T-helper 2 cell treated with Interferon-gamma antibody and Interleukin-4, amounts not matched to agents 5 μg/mL and 100 μg/mL, for 36 hours (primary cell): ENCODE measurements around the gene TMEM214.

Source experiments
- DNase-seq: peaks from one replicate; pipeline ENCODE4 v3.0.0; 2021; ENCODE audit warnings: low spot score
- H3K27ac Mint-ChIP-seq: one replicate; pipeline ENCODE4 v1.8.0; 2021; ENCODE audit warnings: mild to moderate bottlenecking, mixed read lengths
- H3K27me3 Mint-ChIP-seq: one replicate; pipeline ENCODE4 v1.8.0; 2021; ENCODE audit warnings: low read depth, mixed read lengths
- H3K36me3 Mint-ChIP-seq: one replicate; pipeline ENCODE4 v1.8.0; 2021; ENCODE audit warnings: low read depth, mixed read lengths
- H3K4me1 Mint-ChIP-seq: one replicate; pipeline ENCODE4 v1.8.0; 2021; ENCODE audit warnings: low read depth, mixed read lengths
- H3K4me3 Mint-ChIP-seq: one replicate; pipeline ENCODE4 v1.8.0; 2022; ENCODE audit warnings: mild to moderate bottlenecking, moderate library complexity, mixed read lengths
- H3K9me3 Mint-ChIP-seq: one replicate; pipeline ENCODE4 v1.8.0; 2021; ENCODE audit warnings: mixed read lengths

The TMEM214 gene

DNA sequence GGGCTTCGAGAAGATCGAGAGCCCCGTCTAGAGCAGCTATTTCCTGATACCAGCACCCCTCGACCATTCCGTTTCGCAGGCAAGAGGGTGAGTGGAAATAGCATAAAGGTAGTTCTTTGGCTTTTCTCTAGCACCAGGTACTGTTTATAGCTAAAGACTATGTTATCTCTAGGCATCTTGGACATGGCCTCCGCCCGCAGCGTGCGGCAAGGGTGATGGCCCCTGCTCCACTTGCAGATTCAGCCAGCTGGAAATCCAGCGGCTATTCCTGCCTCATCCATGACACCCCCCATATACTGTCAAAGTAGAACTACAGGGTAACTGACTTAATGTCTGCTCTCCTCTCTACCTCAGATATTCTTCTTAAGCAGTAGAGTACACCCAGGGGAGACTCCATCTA lies 22.0 kb downstream of the TMEM214 start:
- H3K4me1 Mint-ChIP-seq = peaks cover 20% of the 10 kb centered on the region

DNA sequence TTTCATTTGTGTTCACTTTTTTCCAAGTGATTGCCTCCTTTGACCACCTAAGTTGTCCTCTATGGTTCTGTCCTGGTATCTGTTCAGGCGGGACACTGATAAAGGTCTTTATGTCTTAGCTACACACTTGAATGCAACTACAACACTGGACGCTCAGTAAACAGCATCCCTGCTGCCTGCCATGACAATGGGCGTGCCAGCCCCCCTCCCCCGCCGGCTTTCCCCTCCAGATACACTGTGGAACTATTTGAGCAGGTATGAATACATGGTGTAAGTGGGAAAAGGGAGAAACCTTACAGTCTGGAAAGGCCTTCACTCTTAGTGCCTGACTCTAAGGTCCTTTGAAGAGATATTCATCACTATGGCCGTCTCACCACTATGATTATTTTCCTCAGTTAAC lies 24.4 kb downstream of the TMEM214 start:
- H3K4me1 Mint-ChIP-seq = peaks cover 10% of the 10 kb centered on the region
- H3K27me3 Mint-ChIP-seq = no peaks in the 10 kb centered on the region
- no peak for DNase-seq
- no peak overlapping the region for H3K4me3 Mint-ChIP-seq
- H3K27ac Mint-ChIP-seq = no peak overlapping the region
- H3K36me3 Mint-ChIP-seq = peaks cover 26% of the 10 kb centered on the region
- no peaks in the 10 kb centered on the region for H3K9me3 Mint-ChIP-seq

More for the DNA sequence above, 22.0 kb downstream of the TMEM214 start:
- peaks cover 32% of the 10 kb centered on the region for H3K36me3 Mint-ChIP-seq
- H3K27ac Mint-ChIP-seq = no peak overlapping the region
- DNase-seq = no peak
- no peaks in the 10 kb centered on the region for H3K9me3 Mint-ChIP-seq
- peaks cover 7% of the 10 kb centered on the region for H3K27me3 Mint-ChIP-seq
- no peak overlapping the region for H3K4me3 Mint-ChIP-seq

DNA sequence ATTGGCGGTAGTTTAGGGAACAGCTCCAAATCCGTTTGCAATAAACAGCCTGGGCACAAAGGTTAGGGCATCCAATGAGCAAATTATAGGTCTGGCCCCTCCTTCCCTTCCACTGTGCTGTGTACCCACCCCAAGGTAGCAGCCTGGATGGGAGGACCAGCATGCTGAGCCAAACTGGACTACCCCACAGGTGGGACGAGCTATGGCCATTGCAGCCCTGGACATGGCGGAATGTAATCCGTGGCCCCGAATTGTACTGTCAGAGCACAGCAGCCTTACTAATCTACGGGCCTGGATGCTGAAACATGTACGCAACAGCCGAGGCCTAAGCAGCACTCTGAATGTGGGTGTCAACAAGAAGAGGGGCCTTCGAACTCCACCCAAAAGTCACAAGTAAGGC lies 25.4 kb downstream of the TMEM214 start:
- no peak overlapping the region for H3K27ac Mint-ChIP-seq
- H3K4me1 Mint-ChIP-seq = peaks cover 4% of the 10 kb centered on the region
- H3K27me3 Mint-ChIP-seq = no peaks in the 10 kb centered on the region
- DNase-seq = no peak
- no peak overlapping the region for H3K4me3 Mint-ChIP-seq
- H3K36me3 Mint-ChIP-seq = peaks cover 32% of the 10 kb centered on the region
- no peaks in the 10 kb centered on the region for H3K9me3 Mint-ChIP-seq

DNA sequence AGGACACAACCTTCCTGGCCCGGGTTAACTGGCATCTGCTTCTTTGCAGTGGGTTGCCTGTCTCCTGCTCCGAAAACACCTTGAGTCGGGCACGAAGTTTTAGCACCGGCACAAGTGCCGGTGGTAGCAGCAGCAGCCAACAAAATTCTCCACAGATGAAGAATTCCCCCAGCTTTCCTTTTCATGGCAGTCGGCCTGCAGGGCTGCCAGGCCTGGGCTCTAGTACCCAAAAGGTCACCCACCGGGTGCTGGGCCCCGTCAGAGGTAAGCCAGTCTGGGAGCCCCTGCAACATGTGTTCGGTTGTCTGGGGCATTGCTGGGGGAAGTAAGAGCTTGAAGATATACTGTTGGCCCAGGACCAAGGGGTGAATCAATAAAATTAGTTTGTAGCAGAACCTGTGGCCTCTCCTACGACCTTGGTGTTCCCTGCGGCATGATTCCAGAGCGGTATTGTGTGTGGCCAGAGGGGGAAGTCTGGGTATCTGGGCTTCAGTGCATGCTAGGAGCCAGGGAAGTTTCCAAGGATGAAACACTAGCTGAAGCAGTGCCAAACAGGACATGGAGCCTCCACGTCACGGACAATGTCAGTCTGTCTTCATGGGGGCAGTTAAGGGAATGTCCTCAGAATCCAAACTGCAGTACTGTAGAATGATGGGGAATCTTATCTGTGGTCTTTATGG lies 26.5 kb downstream of the TMEM214 start:
- Mint-ChIP-seq H3K36me3 (peaks cover 33% of the 10 kb centered on the region), H3K27ac (no peak overlapping the region), H3K4me3 (no peak overlapping the region), H3K4me1 (peaks cover 2% of the 10 kb centered on the region), H3K9me3 (no peaks in the 10 kb centered on the region), H3K27me3 (no peaks in the 10 kb centered on the region)
- no peak for DNase-seq

DNA sequence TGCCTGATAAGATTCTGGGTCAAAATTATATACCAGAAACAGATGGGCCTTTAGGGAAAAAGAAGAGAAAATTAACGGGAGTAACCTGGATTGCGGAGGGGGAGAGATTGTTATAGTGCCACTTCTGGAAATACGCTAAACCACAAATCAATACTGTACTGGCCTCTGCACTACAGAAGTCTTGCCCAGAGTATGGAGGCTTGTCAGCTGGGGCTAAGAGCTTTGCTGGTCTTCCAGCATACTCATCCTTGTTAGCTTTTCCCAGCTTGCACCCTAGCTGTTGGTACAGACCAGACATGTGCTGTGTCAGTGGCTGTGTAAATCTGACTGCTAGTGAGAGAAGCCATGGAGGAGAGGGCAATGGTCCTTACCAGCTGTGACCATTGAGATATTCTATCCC lies 27.6 kb downstream of the TMEM214 start:
- Mint-ChIP-seq H3K27me3 (no peaks in the 10 kb centered on the region), H3K4me1 (no peaks in the 10 kb centered on the region), H3K36me3 (peaks cover 28% of the 10 kb centered on the region), H3K9me3 (no peaks in the 10 kb centered on the region), H3K4me3 (no peak overlapping the region), H3K27ac (no peak overlapping the region)
- no peak for DNase-seq

DNA sequence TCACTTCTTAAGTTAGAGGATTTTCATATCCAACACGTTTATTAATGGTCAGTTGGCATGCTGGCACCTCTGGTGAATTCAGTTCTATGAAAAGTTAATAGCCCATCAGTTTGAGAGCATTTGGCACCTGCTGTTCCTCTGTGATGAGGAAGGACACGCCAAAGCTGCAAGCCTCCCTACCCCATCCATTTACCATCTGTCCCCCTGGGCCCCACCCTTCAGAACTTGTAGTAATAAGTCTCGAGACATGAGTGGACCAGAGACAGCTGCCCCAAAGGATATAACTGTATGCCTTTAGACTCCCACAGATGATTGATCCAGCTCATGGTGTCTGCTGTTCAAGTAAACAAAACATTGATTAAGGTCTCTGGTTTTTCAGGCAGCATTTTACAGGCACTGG lies 32.4 kb downstream of the TMEM214 start:
- H3K4me1 Mint-ChIP-seq = peaks cover 26% of the 10 kb centered on the region
- H3K27me3 Mint-ChIP-seq = no peaks in the 10 kb centered on the region
- H3K9me3 Mint-ChIP-seq = no peaks in the 10 kb centered on the region
- H3K4me3 Mint-ChIP-seq = no peak overlapping the region
- H3K27ac Mint-ChIP-seq = no peak overlapping the region
- H3K36me3 Mint-ChIP-seq = peaks cover 46% of the 10 kb centered on the region
- DNase-seq = no peak

DNA sequence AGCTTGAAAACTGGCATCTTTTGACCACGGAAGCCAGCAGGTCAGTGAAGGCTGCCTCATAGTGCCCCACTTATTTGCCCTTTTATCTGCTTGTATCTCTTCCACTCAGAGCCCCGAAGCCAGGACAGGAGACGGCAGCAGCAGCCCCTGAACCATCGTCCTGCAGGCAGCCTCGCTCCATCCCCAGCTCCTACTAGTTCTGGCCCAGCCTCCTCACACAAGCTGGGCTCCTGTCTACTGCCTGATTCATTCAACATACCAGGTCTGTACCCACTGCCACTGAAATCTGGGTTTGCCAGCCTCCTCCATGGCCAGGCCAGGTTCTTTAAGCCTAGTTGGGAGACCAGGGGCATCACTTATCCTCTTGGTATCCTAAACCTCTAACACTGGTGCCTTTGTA lies 34.6 kb downstream of the TMEM214 start:
- peaks cover 54% of the 10 kb centered on the region for H3K36me3 Mint-ChIP-seq

DNA sequence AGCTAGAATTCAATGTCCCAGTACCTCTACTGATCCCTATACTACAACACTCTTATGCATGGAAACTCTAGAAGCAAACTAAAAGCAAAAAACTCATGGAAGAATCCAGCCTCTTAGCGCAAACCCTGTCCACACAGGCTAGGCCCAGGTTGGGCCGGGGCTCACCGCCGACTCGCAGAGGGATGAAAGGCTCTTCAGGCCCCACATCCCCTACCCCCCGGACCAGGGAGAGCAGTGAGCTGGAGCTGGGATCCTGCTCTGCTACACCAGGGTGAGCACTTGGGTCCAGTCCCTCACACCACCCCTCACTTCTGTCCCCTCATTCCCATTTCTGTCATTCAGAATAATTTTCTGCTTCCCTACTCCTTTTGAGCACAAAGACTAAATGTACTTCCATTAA lies 36.7 kb downstream of the TMEM214 start:
- no peaks in the 10 kb centered on the region for H3K9me3 Mint-ChIP-seq
- peak overlapping the region; percentile 28 for H3K27ac Mint-ChIP-seq
- DNase-seq = no peak
- H3K4me3 Mint-ChIP-seq = peak overlapping the region; percentile 98
- H3K27me3 Mint-ChIP-seq = no peaks in the 10 kb centered on the region
- H3K4me1 Mint-ChIP-seq = peaks cover 50% of the 10 kb centered on the region
- peaks cover 44% of the 10 kb centered on the region for H3K36me3 Mint-ChIP-seq

More for the DNA sequence above, 34.6 kb downstream of the TMEM214 start:
- Mint-ChIP-seq H3K27me3 (no peaks in the 10 kb centered on the region), H3K9me3 (no peaks in the 10 kb centered on the region), H3K4me3 (no peak overlapping the region), H3K27ac (peak overlapping the region; percentile 41), H3K4me1 (peaks cover 37% of the 10 kb centered on the region)
- no peak for DNase-seq

DNA sequence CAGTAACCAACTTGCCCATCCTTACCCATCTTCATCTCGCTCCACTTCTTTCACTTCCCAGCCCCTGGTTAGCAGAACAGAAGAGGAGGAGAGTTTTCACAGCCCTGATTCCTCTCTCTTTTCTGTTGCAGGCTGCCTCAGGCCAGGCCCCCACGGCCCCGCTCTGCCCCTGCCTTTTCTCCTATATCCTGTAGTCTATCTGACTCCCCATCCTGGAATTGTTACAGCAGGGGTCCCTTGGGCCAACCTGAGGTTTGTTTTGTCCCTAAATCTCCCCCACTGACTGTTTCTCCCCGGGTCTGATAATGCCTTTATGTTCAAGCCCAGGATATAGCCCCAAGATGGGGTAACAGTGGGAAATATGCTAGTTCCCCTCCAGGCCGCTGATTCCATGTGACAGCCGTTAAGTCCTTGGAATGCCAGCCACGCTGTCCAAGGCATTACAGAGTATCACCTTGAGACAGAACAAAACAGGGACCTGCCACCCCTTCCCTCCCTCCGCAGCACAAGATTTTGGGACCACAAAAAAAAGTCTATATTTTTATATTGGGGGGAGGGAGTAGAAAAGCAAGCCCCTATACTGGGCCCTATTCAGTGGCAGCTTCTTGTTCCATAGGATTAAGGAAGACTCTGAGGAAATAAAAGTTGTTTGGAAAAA lies 37.3 kb downstream of the TMEM214 start:
- peak overlapping the region; percentile 98 for H3K4me3 Mint-ChIP-seq
- no peak for DNase-seq
- H3K27ac Mint-ChIP-seq = peak overlapping the region; percentile 94
- peaks cover 44% of the 10 kb centered on the region for H3K36me3 Mint-ChIP-seq
- H3K27me3 Mint-ChIP-seq = no peaks in the 10 kb centered on the region
- H3K4me1 Mint-ChIP-seq = peaks cover 55% of the 10 kb centered on the region
- H3K9me3 Mint-ChIP-seq = no peaks in the 10 kb centered on the region

DNA sequence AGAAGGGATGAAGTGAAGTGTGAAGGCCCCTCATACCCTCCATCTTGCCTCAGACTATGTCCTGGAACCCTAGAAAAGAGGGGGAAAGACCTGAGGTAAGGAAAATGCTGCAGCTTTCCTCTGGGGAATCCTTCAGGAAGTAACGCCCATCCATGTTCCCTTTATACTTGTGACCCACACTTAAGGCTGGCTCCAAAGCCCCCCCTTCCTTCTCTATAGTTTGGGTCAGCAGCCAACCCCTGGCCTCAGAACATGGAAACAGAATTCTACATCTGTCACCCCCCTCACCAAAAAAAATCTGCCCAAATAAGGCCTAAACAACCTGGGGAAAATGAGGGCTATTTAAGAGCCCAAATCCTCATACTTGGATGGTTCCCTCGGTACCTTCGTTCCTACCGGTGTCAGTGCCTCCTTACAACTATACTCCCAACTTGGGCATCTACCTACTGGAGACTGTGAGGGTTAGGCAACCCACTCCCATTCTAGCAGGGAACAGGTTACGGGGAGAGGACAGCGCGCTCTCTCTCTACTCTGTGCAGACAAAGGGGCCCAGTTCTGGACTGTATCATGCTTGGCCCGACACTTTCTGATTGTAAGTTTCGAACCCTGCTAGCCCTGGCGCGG lies 38.0 kb downstream of the TMEM214 start:
- peak overlapping the region; percentile 98 for H3K4me3 Mint-ChIP-seq
- H3K27ac Mint-ChIP-seq = peak overlapping the region; percentile 94
- DNase-seq = no peak
- no peaks in the 10 kb centered on the region for H3K9me3 Mint-ChIP-seq
- H3K27me3 Mint-ChIP-seq = no peaks in the 10 kb centered on the region
- peaks cover 58% of the 10 kb centered on the region for H3K4me1 Mint-ChIP-seq
- peaks cover 38% of the 10 kb centered on the region for H3K36me3 Mint-ChIP-seq

DNA sequence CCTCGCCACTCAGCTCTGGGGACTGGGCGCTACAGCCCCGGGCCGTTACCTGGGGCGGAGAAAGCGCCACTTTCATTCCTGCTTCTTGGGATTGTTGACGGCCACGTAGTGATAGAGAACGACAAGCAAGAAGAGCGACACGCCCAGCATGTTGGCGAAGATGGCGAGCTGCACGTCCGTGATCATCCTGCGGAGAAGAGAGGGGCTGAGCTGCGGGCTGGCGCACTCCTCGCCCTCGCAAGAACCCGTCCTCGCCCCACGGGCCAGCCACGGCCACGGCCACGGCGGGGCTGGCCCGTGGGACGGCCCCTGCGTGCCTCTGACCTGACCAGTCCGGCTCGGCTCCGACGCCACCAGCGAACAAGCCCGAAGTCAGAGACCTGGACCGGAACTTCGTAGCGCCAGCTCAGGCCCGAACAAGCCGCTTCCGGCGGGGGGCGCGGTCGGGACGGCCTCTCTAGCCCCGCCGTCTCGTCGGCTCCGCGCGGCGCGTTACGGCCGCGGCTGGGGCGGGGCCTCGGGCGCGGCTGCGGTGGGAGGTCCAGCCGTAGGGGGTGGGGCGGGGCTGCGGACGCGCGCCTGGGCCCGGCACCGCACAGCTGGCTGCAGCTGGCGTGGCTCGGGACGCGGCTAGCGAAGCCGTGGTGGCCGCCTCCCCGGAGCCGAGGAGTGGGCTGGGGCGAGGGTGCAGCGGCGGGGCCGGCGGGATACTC lies 38.7 kb downstream of the TMEM214 start, which contains the start of gene OST4:
OST4 (minus strand) TSS at position 378 of the 713 bp plus-strand sequence.
- peak; percentile 94 for DNase-seq
- H3K4me1 Mint-ChIP-seq = peaks cover 64% of the 10 kb centered on the region
- H3K36me3 Mint-ChIP-seq = peaks cover 34% of the 10 kb centered on the region
- peak within 1 kb of the TSS; percentile 94 for H3K27ac Mint-ChIP-seq
- peak within 1 kb of the TSS; percentile 98 for H3K4me3 Mint-ChIP-seq
- peaks cover 2% of the 10 kb centered on the region for H3K27me3 Mint-ChIP-seq
- no peaks in the 10 kb centered on the region for H3K9me3 Mint-ChIP-seq

DNA sequence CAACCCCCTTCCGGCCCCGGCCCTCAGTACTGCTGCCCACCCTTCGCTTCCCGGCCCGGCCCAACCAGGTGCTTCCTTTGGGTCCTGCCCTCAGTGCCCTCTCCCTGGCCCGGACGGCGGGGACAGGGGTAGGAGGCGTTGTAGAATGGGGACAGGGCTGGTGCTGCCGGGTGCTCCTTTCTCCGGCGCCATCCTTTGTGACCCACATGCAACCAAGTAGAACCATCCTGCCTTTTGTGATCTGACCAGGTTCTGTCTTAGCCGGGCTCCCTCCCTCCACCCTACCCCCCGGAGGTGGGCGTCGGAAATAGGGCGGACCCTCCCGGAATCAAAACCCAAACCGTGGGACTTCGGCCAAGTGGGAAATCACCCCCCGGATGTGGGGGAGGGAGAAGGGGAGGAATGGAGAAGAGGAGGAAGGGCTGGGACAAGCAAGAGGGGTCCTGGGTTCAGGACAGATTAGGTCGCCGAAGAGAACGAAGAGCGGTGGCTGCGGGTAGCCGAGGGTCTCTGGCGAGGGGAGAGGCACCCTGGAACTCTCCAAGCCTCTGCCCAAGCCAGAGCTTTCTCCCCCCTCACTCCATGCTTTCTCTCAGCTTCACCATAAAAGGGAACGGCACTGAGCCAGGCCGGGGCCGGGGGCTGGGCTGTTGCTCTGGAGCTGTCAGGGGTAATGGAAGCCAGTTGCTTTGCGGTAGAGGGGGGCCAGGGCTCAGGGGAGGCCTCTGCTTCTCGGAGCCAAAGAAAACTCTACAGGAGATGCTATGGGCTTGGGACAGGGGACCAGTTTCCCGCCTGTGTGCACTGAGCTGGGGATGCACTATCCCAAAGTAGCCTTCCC lies 39.4 kb downstream of the TMEM214 start:
- no peaks in the 10 kb centered on the region for H3K9me3 Mint-ChIP-seq
- peak; percentile 49 for DNase-seq
- H3K4me1 Mint-ChIP-seq = peaks cover 70% of the 10 kb centered on the region
- H3K4me3 Mint-ChIP-seq = peak overlapping the region; percentile 90
- peaks cover 2% of the 10 kb centered on the region for H3K27me3 Mint-ChIP-seq
- H3K27ac Mint-ChIP-seq = peak overlapping the region; percentile 81
- H3K36me3 Mint-ChIP-seq = peaks cover 34% of the 10 kb centered on the region

DNA sequence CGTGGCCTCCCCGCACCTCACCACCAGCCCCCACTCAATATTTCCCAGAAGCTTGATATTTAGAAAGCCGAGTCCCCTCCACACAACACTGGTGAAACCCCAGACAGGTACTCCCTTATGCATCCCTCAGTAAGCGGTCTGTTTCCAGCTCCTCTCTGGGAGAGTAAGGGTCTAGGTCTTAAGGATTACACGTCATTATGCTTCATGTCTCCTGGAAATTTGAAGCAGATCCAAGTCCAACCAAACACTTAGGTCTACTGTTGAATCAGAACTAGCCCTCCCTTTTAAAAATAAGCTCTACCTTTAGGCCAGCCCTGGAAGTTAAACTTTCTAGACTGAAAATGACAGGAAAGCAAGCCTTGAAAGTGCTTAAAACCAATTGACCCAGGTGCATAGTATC lies 40.2 kb downstream of the TMEM214 start:
- Mint-ChIP-seq H3K9me3 (no peaks in the 10 kb centered on the region), H3K36me3 (peaks cover 30% of the 10 kb centered on the region), H3K27me3 (peaks cover 2% of the 10 kb centered on the region), H3K4me1 (peaks cover 70% of the 10 kb centered on the region), H3K27ac (peak overlapping the region; percentile 81), H3K4me3 (peak overlapping the region; percentile 90)
- no peak for DNase-seq
